Measurements from ENCODE around the gene RRP1.

DNA sequence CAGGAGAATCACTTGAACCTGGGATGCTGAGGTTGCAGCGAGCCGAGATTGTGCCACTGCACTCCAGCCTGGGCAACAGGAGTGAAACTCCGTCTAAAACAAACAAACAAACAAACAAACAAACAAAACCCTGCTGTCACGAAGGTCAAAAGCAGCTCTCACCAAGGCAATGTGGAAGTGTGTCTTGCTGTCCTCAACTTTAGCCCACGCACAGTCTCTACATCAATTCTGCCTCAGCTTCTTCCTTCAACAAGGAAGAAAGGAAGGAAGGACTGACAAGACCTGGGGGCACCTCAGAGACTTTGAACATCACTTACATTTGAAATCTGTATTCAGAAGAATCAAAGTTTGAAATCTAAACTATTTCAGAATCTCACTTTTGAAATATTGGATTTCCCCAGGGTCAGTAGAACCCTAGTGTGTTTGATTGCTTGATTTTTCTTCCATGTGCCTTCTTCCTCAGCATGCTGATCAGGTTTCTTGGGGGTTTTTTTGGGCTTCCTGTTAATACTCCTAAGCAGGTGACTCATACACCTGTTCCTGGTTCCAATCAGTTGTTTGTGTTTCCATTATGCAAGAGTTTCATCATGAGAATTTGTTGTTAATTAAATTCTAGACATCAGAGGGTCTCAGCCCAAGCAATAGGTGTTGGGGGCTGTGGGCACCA lies 6.8 kb upstream of the RRP1 start:
- TF ChIP-seq, protein P1, sequence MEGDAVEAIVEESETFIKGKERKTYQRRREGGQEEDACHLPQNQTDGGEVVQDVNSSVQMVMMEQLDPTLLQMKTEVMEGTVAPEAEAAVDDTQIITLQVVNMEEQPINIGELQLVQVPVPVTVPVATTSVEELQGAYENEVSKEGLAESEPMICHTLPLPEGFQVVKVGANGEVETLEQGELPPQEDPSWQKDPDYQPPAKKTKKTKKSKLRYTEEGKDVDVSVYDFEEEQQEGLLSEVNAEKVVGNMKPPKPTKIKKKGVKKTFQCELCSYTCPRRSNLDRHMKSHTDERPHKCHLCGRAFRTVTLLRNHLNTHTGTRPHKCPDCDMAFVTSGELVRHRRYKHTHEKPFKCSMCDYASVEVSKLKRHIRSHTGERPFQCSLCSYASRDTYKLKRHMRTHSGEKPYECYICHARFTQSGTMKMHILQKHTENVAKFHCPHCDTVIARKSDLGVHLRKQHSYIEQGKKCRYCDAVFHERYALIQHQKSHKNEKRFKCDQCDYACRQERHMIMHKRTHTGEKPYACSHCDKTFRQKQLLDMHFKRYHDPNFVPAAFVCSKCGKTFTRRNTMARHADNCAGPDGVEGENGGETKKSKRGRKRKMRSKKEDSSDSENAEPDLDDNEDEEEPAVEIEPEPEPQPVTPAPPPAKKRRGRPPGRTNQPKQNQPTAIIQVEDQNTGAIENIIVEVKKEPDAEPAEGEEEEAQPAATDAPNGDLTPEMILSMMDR (IDR thresholded peaks at IDR 0.05) = no peak
- no peak for TF ChIP-seq ZFX (IDR thresholded peaks at IDR 0.05; ENCODE audit: borderline replicate concordance)

Data from 22Rv1 (cell line).